Stimulated activated naive CD8-positive, alpha-beta T cell treated with anti-CD3 and anti-CD28 coated beads, Interleukin-15, amount 100 ng/mL, for 72 hours (primary cell): Measurements from ENCODE around the gene COL20A1.
A peak's percentile ranks its signal among the peaks of the same experiment; 100 is the strongest.
"Not testable (repeated sequence)": the region's sequence is repeated elsewhere in the genome, so short reads cannot be mapped to it uniquely, and the experiment has no call there.

Experiments used
- ATAC-seq: fragments of 150-1000 bp; cut with Tn5 transposase; 2 replicates; pipeline ENCODE4 v1.10.0; 2021; ENCODE audit warnings: mild to moderate bottlenecking, moderate library complexity
- DNase-seq, 2 donors: peaks; one replicate each; pipeline ENCODE4 v3.0.0; 2021 to 2022
- H3K27ac Mint-ChIP-seq, 2 donors: one replicate each; pipeline ENCODE4 v1.8.0; 2022; ENCODE audit warnings: mild to moderate bottlenecking in 2 of 2, mixed read lengths in 2 of 2, moderate library complexity in 2 of 2
- H3K27me3 Mint-ChIP-seq: one replicate; pipeline ENCODE4 v1.8.0; 2022; ENCODE audit warnings: mixed read lengths
- H3K4me1 Mint-ChIP-seq: one replicate; pipeline ENCODE4 v1.8.0; 2022; ENCODE audit warnings: mild to moderate bottlenecking, mixed read lengths
- H3K4me3 Mint-ChIP-seq, 2 donors: one replicate each; pipeline ENCODE4 v1.8.0; 2022; ENCODE audit warnings: mild to moderate bottlenecking in 2 of 2, mixed read lengths in 2 of 2, moderate library complexity in 1 of 2
- H3K9me3 Mint-ChIP-seq, 2 donors: one replicate each; pipeline ENCODE4 v1.8.0; 2022; ENCODE audit warnings: mixed read lengths in 2 of 2

Gene COL20A1

DNA sequence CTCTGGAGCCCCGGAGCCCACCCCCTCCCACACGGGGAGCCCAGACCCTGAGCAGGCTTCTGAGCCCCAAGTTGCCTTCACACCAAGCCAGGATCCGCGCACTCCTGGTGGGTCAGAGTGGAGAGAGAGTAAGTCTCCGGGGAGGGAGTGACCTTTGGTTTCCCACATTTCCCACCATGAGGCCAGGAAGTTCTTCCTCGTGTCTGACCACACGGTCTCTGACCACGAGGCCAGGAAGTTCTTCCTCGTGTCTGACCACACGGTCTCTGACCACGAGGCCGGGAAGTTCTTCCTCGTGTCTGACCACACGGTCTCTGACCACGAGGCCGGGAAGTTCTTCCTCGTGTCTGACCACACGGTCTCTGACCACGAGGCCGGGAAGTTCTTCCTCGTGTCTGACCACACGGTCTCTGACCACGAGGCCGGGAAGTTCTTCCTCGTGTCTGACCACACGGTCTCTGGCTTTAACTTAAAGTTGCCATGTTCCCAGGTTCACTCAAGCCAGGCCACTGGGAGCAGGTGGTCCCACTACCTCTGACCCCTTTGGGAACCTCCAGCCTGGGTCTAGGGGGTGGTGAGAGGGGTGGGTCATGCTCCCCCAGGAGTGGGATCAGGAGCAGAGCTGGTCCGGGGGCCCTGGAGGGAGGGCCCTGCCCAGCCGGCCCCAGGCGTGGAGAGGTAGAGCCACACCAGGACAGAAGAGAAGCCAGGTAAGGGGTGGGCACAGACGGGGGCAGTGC is 13.1 kb downstream of the COL20A1 start:
- H3K9me3 Mint-ChIP-seq: not testable (repeated sequence)

DNA sequence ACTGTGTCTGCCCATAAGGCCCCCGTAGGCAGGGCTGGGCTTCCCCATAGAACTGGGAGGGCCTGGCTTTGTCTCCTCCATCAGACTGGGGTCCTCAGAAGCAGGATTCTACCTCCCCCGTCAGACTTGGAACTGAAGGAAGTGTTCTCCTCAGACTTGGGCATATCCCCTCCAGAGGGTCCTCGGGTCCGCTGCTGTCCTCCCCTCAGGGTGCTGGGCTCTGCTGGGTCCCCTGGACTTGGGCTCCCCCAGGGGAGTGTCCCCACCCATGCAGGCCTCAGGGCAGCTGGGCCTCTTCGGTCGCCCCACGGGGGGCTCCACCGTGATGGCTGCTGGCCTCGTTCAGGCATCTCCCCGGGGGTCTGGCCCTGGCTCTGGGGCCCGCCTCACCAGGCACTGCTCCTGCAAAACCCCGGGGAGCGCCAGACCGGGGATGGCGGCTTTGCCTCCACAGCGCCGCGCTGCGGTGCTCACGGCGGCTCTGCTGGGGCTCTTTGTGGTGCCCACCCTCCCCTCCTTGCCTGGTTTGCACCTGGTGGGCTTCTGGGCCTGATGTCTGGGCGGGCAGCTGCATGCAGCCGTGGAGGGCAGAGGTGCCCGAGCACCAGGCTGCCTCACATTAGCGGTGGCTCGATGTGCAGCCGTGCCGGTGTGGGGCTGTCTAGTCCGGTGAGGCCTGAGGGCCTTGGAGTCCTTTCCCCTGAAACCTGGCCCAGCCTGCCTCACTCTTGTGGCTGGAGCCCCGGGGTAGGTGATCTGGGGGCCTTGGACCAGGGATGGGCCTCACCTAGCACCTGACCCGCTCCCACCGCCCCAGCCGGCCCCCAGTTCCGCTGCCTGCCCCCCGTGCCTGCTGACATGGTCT is 13.9 kb downstream of the COL20A1 start:
- DNase-seq: no peak
- Mint-ChIP-seq H3K4me1 (peaks cover 4% of the 10 kb centered on the region), H3K27ac (no peak overlapping the region), H3K27me3 (peaks cover 32% of the 10 kb centered on the region), H3K9me3 (no peaks in the 10 kb centered on the region), H3K4me3 (no peak overlapping the region)
- ATAC-seq: no peak

More for the DNA sequence above, 13.1 kb downstream of the COL20A1 start:
- H3K4me1 Mint-ChIP-seq, ATAC-seq, H3K27ac Mint-ChIP-seq, DNase-seq, H3K4me3 Mint-ChIP-seq: not testable (repeated sequence)
- H3K27me3 Mint-ChIP-seq: peaks cover 34% of the 10 kb centered on the region

DNA sequence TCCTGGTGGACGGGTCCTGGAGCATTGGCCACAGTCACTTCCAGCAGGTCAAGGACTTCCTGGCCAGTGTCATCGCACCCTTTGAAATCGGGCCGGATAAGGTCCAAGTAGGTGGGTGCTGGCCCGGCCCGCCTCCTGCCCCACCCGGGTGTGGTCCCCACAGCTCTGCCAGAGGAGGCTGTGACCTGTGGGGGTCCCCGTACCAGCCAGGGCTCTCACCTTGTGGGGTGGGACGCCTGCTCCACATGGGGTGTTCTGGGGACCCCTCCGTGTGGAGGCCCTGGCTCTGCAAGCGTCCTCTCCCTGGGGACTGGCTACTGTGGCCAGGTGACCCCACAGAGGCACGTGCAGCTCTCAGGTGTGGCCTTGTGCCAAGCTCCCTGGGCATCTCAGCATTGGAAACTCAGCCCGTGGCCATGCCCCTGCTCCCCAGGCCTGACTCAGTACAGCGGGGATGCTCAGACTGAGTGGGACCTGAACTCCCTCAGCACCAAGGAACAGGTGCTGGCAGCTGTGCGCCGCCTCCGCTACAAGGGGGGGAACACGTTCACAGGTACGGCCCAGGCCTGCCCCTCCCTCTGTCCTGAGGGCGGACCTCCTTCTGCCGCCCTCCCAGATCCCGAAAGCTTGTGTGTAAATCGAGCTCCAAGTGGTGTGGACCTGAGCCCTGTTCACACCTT is 14.7 kb downstream of the COL20A1 start:
- Mint-ChIP-seq H3K27me3 (peaks cover 32% of the 10 kb centered on the region), H3K9me3 (no peaks in the 10 kb centered on the region), H3K4me1 (peaks cover 4% of the 10 kb centered on the region), H3K4me3 (no peak overlapping the region), H3K27ac (no peak overlapping the region)
- no peak for DNase-seq
- no peak for ATAC-seq

DNA sequence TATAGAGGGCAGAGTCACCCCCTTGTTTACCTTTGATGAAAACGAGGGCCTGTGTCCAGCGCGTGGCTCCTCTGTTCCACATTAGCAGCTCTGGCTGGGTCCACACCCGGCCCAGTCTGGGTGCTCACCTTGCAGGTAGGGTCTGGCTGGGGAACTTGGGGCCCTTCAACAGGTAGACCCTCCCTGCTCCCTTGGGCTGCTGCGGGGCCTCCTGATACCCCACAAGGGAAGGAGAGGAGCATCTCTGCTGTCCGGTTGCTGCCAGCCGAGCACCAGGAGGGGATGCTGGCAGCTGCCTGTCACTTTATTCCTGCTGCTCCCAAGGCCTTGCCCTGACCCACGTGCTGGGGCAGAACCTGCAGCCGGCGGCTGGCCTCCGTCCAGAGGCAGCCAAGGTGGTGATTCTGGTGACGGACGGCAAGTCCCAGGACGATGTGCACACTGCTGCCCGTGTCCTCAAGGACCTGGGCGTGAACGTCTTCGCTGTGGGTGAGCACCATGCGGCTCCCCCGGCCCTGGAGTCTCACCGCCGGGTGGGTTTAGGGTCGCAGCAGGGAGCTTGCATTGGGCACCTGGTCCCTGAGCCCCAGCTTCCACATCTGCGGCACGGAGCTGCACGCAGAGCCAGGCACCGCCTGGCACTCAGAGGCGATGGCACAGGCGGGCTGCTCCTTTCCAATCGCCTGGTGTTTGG is 15.4 kb downstream of the COL20A1 start:
- Mint-ChIP-seq H3K27me3 (peaks cover 32% of the 10 kb centered on the region), H3K27ac (no peak overlapping the region), H3K4me1 (peaks cover 4% of the 10 kb centered on the region), H3K4me3 (no peak overlapping the region), H3K9me3 (no peaks in the 10 kb centered on the region)
- no peak for ATAC-seq
- DNase-seq: no peak

DNA sequence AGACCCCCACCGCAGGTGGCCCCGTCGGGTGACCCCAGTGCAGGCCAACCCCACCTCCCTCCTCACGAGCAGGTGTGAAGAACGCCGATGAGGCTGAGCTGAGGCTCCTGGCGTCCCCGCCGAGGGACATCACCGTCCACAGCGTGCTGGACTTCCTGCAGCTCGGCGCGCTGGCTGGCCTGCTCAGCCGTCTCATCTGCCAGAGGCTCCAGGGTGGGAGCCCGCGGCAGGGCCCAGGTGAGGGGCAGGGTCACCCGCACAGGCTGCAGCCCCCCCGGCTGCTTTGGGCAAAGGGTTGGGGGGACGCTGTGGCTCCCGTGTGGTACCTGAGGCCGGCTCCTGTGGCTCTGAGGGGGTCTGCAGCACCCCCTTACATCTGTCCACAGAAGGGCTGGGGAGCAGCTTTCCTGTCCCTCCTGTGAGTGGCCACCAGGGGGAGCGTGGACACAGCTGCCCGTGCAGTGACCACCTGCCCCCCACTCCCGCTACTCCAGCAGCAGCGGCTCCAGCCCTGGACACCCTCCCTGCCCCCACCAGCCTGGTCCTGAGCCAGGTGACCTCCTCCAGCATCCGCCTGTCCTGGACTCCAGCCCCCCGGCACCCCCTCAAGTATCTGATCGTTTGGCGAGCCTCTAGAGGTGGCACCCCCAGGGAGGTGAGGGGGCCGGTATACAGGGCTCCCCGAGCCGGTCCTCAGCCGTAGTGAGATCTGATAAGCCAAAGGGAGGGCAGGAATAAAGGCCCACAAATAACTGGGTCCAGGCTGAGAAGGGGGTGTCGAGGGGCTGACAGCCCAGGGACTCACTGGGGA is 16.5 kb downstream of the COL20A1 start:
- Mint-ChIP-seq H3K27me3 (peaks cover 32% of the 10 kb centered on the region), H3K27ac (no peak overlapping the region), H3K9me3 (no peaks in the 10 kb centered on the region), H3K4me3 (no peak overlapping the region), H3K4me1 (peaks cover 4% of the 10 kb centered on the region)
- ATAC-seq (peak; percentile 41), DNase-seq (peak in 1 of 2 donors; percentile 40)

DNA sequence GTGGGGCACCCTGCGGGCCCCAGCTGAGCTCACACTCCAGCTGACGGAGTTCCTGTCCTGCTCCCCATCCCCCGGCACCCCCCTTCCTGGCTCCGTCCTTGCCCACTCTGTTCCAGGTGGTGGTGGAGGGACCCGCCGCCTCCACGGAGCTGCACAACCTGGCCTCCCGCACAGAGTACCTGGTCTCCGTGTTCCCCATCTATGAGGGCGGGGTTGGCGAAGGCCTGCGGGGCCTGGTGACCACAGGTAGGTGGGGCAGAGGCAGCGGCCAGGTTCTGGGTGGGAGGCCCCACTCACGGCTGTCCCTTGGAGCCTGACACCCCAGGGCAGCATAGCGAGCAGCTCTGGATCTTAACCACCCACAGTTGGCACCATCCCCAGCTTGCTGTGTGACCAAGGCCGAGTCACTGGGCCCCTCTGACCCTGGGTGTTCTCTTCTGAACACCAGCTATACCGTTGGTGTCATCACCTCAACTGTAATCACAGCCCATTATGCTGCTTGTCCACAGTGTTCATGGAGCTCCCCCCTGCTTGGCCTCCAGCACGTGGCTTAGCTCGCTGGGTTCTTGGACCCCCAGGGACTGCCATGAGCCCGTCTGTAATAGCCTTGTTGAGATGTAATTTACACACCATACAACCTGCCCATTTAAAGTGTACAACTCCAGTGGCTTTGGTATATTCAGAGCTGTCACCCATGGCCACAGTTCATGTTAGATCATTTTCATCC is 17.4 kb downstream of the COL20A1 start:
- no peak for ATAC-seq
- peaks cover 25% of the 10 kb centered on the region for H3K27me3 Mint-ChIP-seq
- no peaks in the 10 kb centered on the region for H3K9me3 Mint-ChIP-seq
- H3K27ac Mint-ChIP-seq: no peak overlapping the region
- peaks cover 4% of the 10 kb centered on the region for H3K4me1 Mint-ChIP-seq
- H3K4me3 Mint-ChIP-seq: no peak overlapping the region
- DNase-seq: no peak

DNA sequence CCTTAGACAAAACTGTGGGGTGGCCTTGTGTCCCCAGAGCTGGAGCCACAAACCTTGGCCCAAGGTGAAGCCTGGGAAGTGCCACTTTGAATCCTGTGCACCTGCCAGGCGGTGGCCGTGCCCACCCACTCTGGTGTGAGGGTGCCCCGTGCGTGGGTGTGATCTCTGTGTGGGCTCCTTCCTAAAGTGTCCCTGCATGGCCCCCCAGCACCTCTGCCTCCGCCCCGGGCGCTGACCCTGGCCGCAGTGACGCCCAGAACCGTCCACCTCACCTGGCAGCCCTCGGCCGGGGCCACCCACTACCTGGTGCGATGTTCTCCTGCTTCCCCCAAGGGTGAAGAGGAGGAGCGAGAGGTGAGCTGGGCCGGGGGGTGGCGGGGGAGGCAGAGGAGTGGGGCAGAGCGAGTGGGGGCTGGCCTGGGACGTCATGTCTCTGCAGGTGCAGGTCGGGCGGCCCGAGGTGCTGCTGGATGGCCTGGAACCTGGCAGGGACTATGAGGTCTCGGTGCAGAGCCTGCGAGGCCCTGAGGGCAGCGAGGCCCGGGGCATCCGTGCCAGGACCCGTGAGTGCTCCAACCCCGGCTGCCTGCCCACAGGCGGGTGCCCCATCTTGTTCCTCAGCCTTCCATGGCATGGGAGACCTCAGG is 18.3 kb downstream of the COL20A1 start:
- ATAC-seq (no peak), DNase-seq (no peak)
- H3K9me3 Mint-ChIP-seq: no peaks in the 10 kb centered on the region
- H3K27me3 Mint-ChIP-seq: peaks cover 27% of the 10 kb centered on the region
- no peak overlapping the region for H3K4me3 Mint-ChIP-seq
- H3K4me1 Mint-ChIP-seq: peaks cover 4% of the 10 kb centered on the region
- no peak overlapping the region for H3K27ac Mint-ChIP-seq

DNA sequence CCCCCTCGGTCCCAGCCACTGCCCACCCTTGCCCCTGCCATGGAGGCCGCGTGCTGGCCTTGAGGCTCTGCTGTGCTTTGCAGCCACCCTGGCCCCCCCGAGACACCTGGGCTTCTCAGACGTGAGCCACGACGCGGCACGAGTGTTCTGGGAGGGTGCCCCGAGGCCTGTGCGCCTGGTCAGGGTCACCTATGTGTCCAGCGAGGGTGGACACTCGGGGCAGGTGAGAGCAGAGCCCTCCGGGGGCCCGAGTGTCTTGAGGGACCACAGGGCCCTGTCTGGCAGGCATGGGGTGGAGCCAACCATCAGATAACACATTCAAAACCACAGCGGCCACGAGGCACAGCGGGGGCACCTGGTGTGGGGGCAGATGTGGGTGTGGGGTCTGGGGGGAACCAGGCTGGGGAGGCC is 18.9 kb downstream of the COL20A1 start:
- Mint-ChIP-seq H3K4me1 (peaks cover 4% of the 10 kb centered on the region), H3K9me3 (no peaks in the 10 kb centered on the region), H3K4me3 (no peak overlapping the region), H3K27me3 (peaks cover 27% of the 10 kb centered on the region), H3K27ac (no peak overlapping the region)
- no peak for DNase-seq
- ATAC-seq: no peak

DNA sequence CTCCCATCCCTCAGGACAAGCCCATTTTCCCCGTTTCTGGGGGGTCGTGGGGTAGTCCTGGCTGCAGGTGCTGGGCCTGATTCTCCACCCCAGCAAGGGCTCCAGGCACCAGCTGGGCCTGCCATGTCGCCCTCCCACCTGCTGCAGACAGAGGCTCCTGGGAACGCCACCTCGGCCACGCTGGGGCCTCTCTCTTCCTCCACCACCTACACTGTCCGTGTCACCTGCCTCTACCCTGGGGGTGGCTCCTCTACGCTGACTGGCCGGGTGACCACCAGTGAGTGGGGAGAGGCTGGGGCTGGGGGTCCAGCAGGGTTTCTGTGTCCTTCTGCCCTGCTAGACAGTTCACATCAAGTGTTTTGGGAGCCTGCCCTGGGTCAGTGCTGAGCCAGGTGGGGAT is 19.3 kb downstream of the COL20A1 start:
- ATAC-seq (no peak), DNase-seq (no peak)
- Mint-ChIP-seq H3K27ac (no peak overlapping the region), H3K9me3 (no peaks in the 10 kb centered on the region), H3K4me1 (peaks cover 4% of the 10 kb centered on the region), H3K27me3 (peaks cover 27% of the 10 kb centered on the region), H3K4me3 (no peak overlapping the region)

DNA sequence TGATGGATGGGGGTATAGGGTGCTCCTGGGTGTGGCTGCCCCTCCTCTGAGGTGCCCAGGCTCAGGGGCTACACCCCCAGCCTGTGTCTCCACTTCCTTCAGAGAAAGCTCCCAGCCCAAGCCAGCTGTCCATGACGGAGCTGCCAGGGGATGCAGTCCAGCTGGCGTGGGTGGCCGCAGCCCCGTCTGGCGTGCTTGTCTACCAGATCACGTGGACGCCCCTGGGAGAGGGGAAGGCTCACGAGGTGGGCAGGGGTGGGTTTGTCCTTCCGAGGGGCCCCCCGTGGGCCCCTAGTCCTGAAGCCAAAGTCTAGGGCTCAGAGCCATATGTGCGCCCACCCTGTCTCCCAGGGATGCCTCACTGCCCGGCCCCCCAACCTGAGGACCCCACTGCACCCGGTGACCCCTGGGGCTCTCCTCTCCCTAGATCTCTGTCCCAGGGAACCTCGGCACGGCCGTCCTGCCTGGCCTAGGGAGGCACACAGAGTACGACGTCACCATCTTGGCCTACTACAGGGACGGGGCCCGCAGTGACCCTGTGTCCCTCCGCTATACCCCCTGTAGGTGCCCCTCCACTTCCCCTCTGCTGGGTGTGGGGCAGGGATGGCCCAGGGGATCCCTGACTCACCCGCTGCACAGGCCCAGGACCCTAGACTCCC is 19.8 kb downstream of the COL20A1 start:
- H3K27ac Mint-ChIP-seq: no peak overlapping the region
- no peak overlapping the region for H3K4me3 Mint-ChIP-seq
- no peaks in the 10 kb centered on the region for H3K9me3 Mint-ChIP-seq
- DNase-seq: no peak
- ATAC-seq: peak; percentile 8
- peaks cover 27% of the 10 kb centered on the region for H3K27me3 Mint-ChIP-seq
- H3K4me1 Mint-ChIP-seq: peaks cover 4% of the 10 kb centered on the region

DNA sequence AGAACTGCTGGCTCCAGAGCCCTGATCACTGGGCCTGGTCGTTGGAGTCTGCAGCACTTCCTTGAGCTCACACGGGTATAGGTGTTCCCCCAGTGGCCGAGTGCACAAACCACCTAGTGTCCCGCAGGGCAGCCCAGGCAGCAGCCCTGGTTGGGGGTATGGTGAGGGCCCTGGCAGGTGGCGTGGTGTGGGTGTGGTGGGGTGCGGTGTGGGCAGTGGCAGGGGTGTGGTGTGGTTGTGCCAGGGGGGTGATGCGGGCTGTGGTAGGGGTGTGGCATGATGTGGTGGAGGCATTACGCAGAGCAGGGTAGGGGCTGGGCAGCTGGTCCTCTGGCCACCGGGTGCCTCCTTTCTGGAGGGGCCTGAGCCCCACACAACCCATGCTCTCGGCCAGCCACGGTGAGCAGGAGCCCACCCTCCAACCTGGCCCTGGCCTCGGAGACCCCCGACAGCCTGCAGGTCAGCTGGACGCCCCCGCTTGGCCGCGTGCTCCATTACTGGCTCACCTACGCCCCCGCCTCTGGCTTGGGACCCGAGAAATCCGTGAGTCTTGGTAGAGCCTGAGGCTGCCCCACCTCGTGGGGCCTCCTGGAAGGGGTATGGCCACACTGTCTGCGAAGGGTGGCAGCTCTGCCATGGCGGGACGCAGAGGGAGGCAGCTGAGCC is 20.5 kb downstream of the COL20A1 start:
- no peaks in the 10 kb centered on the region for H3K9me3 Mint-ChIP-seq

DNA sequence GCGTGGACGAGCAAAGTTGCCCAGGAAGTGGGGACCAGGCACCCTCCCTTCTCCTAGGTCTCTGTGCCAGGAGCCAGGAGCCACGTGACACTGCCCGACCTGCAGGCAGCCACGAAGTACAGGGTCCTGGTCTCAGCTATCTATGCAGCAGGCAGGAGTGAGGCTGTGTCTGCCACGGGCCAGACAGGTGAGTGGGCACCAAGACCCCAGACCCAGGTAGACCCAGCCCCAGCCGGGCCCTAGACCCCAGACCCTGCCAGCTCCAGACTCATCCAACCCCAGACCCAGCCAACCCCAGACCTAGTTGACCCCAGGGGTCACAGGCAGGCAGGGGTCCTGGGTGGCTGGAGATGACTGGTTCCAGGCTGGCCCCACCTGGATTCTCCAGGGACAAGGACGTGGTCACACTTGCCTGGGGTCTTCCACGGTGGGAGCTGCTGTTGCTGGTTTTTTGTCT is 21.1 kb downstream of the COL20A1 start:
- ATAC-seq (no peak), DNase-seq (no peak)
- Mint-ChIP-seq H3K27me3 (peaks cover 27% of the 10 kb centered on the region), H3K9me3 (no peaks in the 10 kb centered on the region), H3K4me1 (peaks cover 4% of the 10 kb centered on the region), H3K27ac (no peak overlapping the region), H3K4me3 (no peak overlapping the region)

More for the DNA sequence above, 20.5 kb downstream of the COL20A1 start:
- Mint-ChIP-seq H3K4me1 (peaks cover 4% of the 10 kb centered on the region), H3K4me3 (no peak overlapping the region), H3K27me3 (peaks cover 27% of the 10 kb centered on the region), H3K27ac (no peak overlapping the region)
- ATAC-seq (peak; percentile 26), DNase-seq (no peak)
